Stimulated activated CD8-positive, alpha-beta memory T cell treated with anti-CD3 and anti-CD28 coated beads, Interleukin-7, amount 100 ng/mL, for 4 hours (primary cell): ENCODE results near the gene SGCD.
"Not testable (repeated sequence)": the region's sequence is repeated elsewhere in the genome, so short reads cannot be mapped to it uniquely, and the experiment has no call there.

Experiments
- DNase-seq, 2 donors: peaks; one replicate each; pipeline ENCODE4 v3.0.0-alpha.2; 2020; ENCODE audit warnings: low read depth in 2 of 2

The SGCD gene

GRCh38 chr5:156628421-156628820, 301.5 kb downstream of the SGCD start:
- no peak for DNase-seq

GRCh38 chr5:156631005-156631404, 304.0 kb downstream of the SGCD start:
- no peak for DNase-seq

GRCh38 chr5:156634301-156634700, 307.3 kb downstream of the SGCD start:
- DNase-seq = no peak

GRCh38 chr5:156640691-156641241, 313.8 kb downstream of the SGCD start:
- DNase-seq = no peak

- DNase-seq = no peak
These were observed 314.7 kb downstream of the SGCD start for GRCh38 chr5:156641686-156642085.

- no peak for DNase-seq
These were observed 320.1 kb downstream of the SGCD start for GRCh38 chr5:156647034-156647451.

- DNase-seq = no peak
These were observed 327.5 kb downstream of the SGCD start for GRCh38 chr5:156654444-156654843.

GRCh38 chr5:156655732-156656131, 328.8 kb downstream of the SGCD start:
- DNase-seq = no peak

GRCh38 chr5:156664832-156665231, 337.9 kb downstream of the SGCD start:
- not testable (repeated sequence) for DNase-seq

- not testable (repeated sequence) for DNase-seq
These were observed 339.7 kb downstream of the SGCD start for GRCh38 chr5:156666686-156667085.

- no peak for DNase-seq
These were observed 340.7 kb downstream of the SGCD start for GRCh38 chr5:156667616-156668015.

- DNase-seq = no peak
These were observed 342.5 kb downstream of the SGCD start for GRCh38 chr5:156669416-156669815.

- no peak for DNase-seq
These were observed 343.7 kb downstream of the SGCD start for GRCh38 chr5:156670615-156671014.

- DNase-seq = no peak
These were observed 348.4 kb downstream of the SGCD start for GRCh38 chr5:156675395-156675794.

- no peak for DNase-seq
These were observed 351.0 kb downstream of the SGCD start for GRCh38 chr5:156677963-156678362.

- DNase-seq = no peak
These were observed 351.5 kb downstream of the SGCD start for GRCh38 chr5:156678484-156678883.

- no peak for DNase-seq
These were observed 353.9 kb downstream of the SGCD start for GRCh38 chr5:156680831-156681230.

- DNase-seq = no peak
These were observed 354.3 kb downstream of the SGCD start for GRCh38 chr5:156681265-156681664.

- DNase-seq = no peak
These were observed 356.0 kb downstream of the SGCD start for GRCh38 chr5:156682971-156683370.

- DNase-seq = no peak
These were observed 356.5 kb downstream of the SGCD start for GRCh38 chr5:156683509-156683908.

- DNase-seq = no peak
These were observed 357.3 kb downstream of the SGCD start for GRCh38 chr5:156684216-156684615.

GRCh38 chr5:156685481-156685880, 358.5 kb downstream of the SGCD start:
- DNase-seq = no peak

GRCh38 chr5:156686380-156686779, 359.4 kb downstream of the SGCD start:
- no peak for DNase-seq

GRCh38 chr5:156686796-156687195, 359.8 kb downstream of the SGCD start:
- no peak for DNase-seq
